Measurements from ENCODE around the gene DHRS13.

DHRS13 gene

DNA sequence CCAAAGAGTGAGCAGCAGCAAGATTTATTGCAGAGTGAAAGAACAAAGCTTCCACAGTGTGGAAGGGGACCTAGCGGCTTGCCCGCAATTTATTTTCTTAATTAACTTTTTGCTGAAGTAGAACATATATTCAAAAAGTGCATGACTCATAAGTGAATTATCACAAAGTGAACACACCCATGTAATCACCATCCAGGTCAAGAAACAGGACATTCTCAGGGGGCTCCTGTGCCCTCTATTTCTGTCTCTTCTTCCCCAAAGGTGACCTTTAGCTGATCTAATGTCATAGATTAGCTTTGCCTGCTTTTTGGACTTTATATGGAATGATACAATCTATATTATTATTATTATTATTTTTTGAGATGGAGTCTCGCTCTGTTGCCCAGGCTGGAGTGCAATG lies 28.1 kb downstream of the DHRS13 start:
- H3K36me3 Mint-ChIP-seq (ENCODE audit: low read depth) = peaks cover 20% of the 10 kb centered on the region
- H3K4me3 Mint-ChIP-seq = no peak overlapping the region

DNA sequence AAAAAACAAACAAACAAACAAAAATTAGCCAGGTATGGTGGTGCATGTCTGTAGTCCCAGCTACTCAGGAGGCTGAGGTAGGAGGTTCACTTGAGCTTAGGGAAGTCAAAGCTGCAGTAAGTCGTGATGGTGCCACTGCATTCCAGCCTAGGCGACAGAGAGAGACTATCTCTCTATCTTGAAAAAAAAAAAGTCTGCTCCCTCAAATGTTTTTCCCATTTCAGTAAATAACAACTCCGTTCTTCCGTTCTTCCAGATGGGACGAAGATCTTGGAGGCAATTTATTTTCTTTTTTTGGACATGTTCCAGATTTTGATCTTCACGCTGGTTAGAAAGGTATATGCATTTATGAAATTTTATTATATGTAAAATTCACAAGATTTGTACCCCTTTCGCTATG lies 29.0 kb downstream of the DHRS13 start:
- no peak overlapping the region for H3K4me3 Mint-ChIP-seq
- H3K27ac Mint-ChIP-seq = no peak overlapping the region
- H3K36me3 Mint-ChIP-seq (ENCODE audit: low read depth) = peaks cover 11% of the 10 kb centered on the region
- H3K9me3 Mint-ChIP-seq = no peaks in the 10 kb centered on the region
- H3K4me1 Mint-ChIP-seq (ENCODE audit: low read depth) = peaks cover 56% of the 10 kb centered on the region
- DNase-seq = no peak
- no peaks in the 10 kb centered on the region for H3K27me3 Mint-ChIP-seq

More for the DNA sequence above, 28.1 kb downstream of the DHRS13 start:
- no peak overlapping the region for H3K27ac Mint-ChIP-seq
- no peak for DNase-seq
- H3K9me3 Mint-ChIP-seq = no peaks in the 10 kb centered on the region
- H3K4me1 Mint-ChIP-seq (ENCODE audit: low read depth) = peaks cover 56% of the 10 kb centered on the region
- no peaks in the 10 kb centered on the region for H3K27me3 Mint-ChIP-seq

DNA sequence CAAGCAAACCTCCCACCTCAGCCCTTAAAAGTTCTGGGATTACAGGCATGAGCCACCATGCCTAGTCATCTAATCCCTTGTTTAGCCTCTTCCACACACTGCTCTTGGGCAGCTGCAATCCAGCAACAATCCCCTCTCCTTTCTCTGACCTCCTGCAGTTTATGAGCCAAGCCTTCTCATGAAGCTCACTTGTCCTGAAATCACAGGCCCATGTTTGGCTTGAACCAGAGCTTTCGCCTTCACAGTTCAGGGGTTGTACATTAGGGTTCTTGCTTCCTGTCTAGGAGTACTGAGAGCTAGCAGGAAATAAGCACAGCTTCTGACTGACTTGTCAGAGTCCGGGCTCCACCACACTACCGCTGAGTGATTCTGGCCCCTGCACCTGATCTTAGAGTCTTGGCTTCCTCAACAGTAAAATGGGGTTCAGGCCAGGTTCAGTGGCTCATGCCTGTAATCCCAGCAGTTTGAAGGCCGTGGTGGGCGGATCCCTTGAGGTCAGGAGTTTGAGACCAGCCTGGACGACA lies 31.8 kb downstream of the DHRS13 start:
- Mint-ChIP-seq H3K9me3 (no peaks in the 10 kb centered on the region), H3K4me3 (no peak overlapping the region), H3K4me1 (ENCODE audit: low read depth) (peaks cover 31% of the 10 kb centered on the region), H3K27me3 (no peaks in the 10 kb centered on the region), H3K36me3 (ENCODE audit: low read depth) (no peaks in the 10 kb centered on the region), H3K27ac (peak overlapping the region; percentile 85)
- DNase-seq = peak; percentile 56

DNA sequence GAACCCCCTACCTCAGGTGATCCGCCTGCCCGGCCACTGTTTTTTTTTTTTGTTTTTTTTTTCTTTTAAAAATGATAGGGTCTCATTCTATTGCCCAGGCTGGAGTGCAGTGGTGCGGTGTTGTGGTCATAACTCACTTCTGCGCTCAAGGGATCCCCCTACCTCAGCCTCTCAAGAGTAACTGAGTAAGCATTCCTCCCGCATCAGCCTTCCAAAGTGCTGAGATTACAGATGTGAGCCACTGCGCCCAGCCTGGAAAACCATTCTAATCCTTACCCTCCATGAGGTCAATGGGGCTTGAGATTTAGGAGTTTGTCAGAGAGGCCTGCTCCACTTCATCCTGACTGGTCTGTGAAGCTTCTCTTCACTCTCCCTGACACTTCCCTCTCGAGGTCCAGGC lies 35.6 kb downstream of the DHRS13 start:
- Mint-ChIP-seq H3K27me3 (no peaks in the 10 kb centered on the region), H3K4me1 (ENCODE audit: low read depth) (peaks cover 15% of the 10 kb centered on the region), H3K27ac (no peak overlapping the region), H3K4me3 (no peak overlapping the region), H3K36me3 (ENCODE audit: low read depth) (peaks cover 3% of the 10 kb centered on the region), H3K9me3 (no peaks in the 10 kb centered on the region)
- DNase-seq = no peak

DNA sequence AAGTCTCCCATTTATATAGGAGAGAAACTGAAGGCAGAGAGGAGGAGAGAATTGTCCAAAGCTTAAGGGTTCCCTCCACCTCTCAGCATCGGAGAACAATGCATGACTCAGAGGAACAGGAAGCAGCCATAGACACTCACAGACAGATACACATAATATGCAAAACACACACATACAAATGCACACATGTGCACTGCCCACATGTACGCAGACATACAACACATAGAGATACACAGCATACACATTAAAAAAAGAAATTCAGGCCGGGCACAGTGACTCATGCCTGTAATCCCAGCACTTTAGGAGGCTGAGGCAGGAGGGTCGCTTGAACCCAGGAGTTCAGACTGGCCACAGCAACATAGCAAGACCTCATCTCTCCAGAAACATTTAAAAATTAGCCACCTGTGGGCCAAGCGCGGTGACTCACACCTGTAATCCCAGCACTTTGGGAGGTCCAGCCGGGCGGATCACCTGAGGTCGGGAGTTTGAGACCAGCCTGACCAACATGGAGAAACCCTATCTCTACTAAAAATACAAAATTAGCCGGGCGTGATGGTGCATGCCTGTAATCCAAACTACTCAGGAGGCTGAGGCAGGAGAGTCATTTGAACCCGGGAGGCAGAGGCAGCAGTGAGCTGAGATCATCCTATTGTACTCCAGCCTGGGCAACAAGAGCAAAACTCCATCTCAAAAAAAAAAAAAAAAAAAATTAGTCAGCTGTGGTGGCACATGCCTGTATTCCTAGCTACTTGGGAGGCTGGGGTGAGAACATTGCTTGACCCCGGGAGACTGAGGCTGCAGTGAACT lies 36.7 kb downstream of the DHRS13 start:
- Mint-ChIP-seq H3K9me3 (no peaks in the 10 kb centered on the region), H3K27ac (no peak overlapping the region), H3K36me3 (ENCODE audit: low read depth) (peaks cover 13% of the 10 kb centered on the region)

DNA sequence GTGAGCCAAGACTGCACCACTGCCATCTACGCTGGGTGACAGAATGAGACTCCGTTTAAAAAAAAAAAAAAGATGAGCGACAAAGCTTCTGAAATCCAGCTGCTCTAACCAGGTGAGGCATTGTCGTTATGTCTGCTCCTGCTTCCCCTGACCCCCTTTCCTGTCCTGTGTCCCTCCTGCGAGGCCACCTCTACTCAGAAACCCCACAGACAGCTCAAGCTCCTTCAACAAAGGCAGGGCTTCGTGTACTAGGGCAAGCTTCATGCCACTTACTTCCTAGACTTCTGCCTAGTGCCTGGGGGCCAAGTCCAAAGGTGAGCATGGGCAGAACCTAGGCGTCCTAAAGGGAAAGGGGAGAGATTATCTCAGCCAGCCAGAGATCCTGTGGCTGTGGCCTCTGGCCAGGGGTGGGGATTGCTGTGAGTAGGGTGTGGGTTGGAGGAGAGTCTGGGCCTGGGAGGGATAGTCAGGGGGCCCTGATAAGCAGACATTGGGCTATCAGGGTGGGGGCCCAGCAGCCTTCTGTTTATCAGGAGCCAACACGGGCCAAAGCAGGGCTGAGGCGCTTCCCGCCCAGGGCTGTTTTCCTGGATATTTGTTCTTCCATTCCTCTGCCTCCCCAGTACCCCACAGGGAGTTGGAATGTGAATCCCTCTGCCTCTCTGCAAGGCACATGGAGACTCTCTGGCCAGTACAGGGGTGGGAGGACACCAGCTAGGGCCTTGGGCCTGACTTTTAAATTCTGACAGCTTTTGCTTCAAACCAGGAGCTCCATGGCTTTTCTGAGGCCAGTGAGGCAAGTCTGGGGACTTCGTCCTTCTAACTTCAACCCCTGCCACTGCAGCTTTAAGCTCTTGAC lies 37.7 kb downstream of the DHRS13 start:
- H3K36me3 Mint-ChIP-seq (ENCODE audit: low read depth) = peaks cover 21% of the 10 kb centered on the region
- no peaks in the 10 kb centered on the region for H3K9me3 Mint-ChIP-seq
- no peak overlapping the region for H3K27ac Mint-ChIP-seq
- no peaks in the 10 kb centered on the region for H3K27me3 Mint-ChIP-seq
- no peak overlapping the region for H3K4me3 Mint-ChIP-seq
- no peak for DNase-seq
- peaks cover 3% of the 10 kb centered on the region for H3K4me1 Mint-ChIP-seq (ENCODE audit: low read depth)

More for the DNA sequence above, 36.7 kb downstream of the DHRS13 start:
- no peak overlapping the region for H3K4me3 Mint-ChIP-seq
- peaks cover 6% of the 10 kb centered on the region for H3K4me1 Mint-ChIP-seq (ENCODE audit: low read depth)
- no peak for DNase-seq
- no peaks in the 10 kb centered on the region for H3K27me3 Mint-ChIP-seq

DNA sequence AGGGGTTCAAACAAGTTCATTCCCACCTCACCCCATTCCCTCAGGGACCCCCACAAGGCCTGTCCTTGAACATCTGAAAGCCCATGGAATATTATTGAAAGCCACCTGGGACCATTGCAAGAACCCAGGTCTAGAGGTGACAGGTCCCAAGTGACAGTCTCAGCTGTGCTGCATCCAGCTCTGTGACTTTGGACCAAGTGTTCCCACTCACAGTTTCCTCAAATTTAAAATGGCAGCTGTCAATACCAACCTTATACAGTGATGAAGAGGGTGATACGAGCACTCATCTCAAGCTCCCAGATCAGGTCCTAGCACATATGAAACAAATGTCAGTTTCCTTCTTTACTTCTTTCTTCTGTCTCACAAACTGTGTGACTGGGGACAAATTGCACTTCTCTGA lies 38.9 kb downstream of the DHRS13 start:
- H3K9me3 Mint-ChIP-seq = no peaks in the 10 kb centered on the region
- no peak overlapping the region for H3K4me3 Mint-ChIP-seq
- H3K27me3 Mint-ChIP-seq = no peaks in the 10 kb centered on the region
- no peak overlapping the region for H3K27ac Mint-ChIP-seq
- H3K4me1 Mint-ChIP-seq (ENCODE audit: low read depth) = peaks cover 3% of the 10 kb centered on the region
- no peak for DNase-seq
- H3K36me3 Mint-ChIP-seq (ENCODE audit: low read depth) = peaks cover 32% of the 10 kb centered on the region

DNA sequence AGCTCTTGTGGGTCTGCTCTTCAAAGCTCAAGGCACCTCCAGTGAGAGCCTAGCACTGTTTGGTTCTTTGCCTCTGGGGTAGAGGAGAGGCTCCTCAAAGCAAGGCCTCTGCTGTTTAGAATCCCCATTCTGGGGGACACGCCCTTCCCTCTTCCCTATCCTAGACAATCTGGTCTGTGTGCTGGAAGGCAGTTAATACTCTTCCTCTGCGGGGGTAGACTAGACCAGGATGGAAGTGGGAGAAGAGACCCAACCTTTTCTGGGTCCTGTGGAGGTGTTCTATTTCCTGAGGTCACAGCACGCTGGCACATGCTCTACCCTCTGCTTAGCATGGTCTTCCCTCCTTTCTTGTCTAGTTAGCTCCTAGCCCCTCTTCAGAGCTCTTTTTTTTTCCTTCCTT lies 40.3 kb downstream of the DHRS13 start:
- H3K27ac Mint-ChIP-seq = no peak overlapping the region

DNA sequence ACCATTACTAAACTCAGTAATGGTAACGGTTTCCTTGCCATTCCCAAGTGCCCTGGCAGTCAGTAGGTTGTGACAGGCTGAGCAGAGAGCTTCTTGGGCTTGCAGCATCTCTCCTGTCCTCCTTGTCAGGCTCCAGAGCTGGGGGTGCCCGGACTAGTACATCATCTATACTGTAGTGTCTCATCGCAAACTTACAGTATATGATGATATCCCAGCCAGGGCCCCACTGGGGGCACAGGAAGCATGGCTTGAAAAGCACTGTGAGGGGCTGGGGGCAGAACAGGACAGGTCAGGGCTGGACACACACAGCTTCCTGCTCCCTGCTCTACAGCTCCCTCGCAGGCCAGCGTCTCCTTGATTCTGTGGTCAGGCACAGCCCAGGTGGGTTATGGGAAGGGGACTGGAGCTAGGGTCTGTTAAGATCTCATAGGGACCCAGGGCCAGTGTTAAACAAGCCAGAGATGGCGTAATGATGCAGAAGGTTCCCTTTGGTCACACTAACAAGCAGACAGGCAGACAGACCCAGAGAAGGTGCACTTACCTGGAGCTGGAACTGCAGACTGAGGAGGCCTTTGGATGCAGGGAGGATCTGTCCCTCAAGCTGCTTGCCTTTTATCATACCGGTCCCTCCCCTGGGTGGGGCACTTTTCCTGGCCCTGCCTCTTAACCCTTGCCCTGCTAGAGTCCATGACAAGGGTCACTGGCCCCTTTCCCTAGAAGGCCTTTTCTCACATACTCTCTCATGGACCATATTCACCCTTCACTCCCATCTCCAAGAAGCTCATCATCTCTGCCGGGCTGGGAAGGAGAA lies 41.3 kb downstream of the DHRS13 start:
- DNase-seq = no peak
- Mint-ChIP-seq H3K36me3 (ENCODE audit: low read depth) (peaks cover 55% of the 10 kb centered on the region), H3K9me3 (no peaks in the 10 kb centered on the region), H3K27ac (peak overlapping the region; percentile 38), H3K27me3 (no peaks in the 10 kb centered on the region), H3K4me1 (ENCODE audit: low read depth) (peaks cover 18% of the 10 kb centered on the region), H3K4me3 (no peak overlapping the region)

More for the DNA sequence above, 40.3 kb downstream of the DHRS13 start:
- Mint-ChIP-seq H3K27me3 (no peaks in the 10 kb centered on the region), H3K9me3 (no peaks in the 10 kb centered on the region), H3K4me3 (no peak overlapping the region), H3K4me1 (ENCODE audit: low read depth) (peaks cover 13% of the 10 kb centered on the region), H3K36me3 (ENCODE audit: low read depth) (peaks cover 46% of the 10 kb centered on the region)
- no peak for DNase-seq

DNA sequence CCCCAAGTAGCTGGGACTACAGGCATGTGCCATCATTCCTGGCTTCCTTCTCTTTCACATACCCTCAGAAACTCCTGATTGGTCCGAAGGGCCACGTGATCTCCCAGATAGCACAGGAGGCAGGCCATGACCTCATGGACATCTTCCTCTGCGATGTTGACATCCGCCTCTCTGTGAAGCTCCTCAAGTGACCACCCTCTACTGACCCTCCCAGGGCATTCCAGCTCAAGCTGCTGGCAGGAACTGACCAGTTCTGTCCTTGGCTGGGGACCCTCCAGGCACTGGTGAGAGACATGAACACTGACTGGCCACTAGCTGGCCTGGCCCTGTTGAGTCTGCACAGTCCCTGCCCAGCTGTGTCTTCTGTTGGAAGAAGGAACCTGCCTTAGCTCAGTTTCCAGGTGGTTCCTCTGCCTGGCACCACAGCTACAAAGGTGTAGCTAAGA lies 42.5 kb downstream of the DHRS13 start:
- peak overlapping the region; percentile 24 for H3K27ac Mint-ChIP-seq
- peaks cover 25% of the 10 kb centered on the region for H3K4me1 Mint-ChIP-seq (ENCODE audit: low read depth)
- H3K27me3 Mint-ChIP-seq = no peaks in the 10 kb centered on the region
- no peaks in the 10 kb centered on the region for H3K9me3 Mint-ChIP-seq
- no peak for DNase-seq
- no peak overlapping the region for H3K4me3 Mint-ChIP-seq
- peaks cover 65% of the 10 kb centered on the region for H3K36me3 Mint-ChIP-seq (ENCODE audit: low read depth)

DNA sequence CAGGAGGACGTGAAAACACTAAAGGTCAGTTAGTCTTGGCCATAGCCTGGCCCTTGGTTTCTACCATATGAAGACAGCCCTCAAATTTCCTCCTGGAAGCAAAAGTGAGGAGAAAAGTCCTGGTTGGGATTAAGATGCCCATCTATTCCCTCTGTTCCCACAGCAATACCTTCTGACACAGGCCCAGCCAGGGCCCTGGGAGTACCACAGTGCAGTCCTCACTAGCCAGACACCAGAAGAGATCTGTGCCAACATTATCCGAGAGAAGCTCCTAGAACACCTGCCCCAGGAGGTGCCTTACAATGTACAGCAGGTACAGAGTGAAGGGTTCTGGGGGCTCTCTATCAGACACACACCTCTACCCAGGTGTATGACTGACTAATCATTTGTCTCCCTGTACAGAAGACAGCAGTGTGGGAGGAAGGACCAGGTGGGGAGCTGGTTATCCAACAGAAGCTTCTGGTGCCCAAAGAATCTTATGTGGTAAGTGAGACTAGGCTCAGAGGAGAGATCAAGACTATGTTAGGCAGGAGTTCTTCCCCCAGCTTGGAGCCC lies 44.0 kb downstream of the DHRS13 start:
- DNase-seq = no peak
- H3K27me3 Mint-ChIP-seq = no peaks in the 10 kb centered on the region
- no peaks in the 10 kb centered on the region for H3K9me3 Mint-ChIP-seq
- peaks cover 35% of the 10 kb centered on the region for H3K4me1 Mint-ChIP-seq (ENCODE audit: low read depth)
- no peak overlapping the region for H3K4me3 Mint-ChIP-seq
- H3K27ac Mint-ChIP-seq = peak overlapping the region; percentile 90
- peaks cover 73% of the 10 kb centered on the region for H3K36me3 Mint-ChIP-seq (ENCODE audit: low read depth)

DNA sequence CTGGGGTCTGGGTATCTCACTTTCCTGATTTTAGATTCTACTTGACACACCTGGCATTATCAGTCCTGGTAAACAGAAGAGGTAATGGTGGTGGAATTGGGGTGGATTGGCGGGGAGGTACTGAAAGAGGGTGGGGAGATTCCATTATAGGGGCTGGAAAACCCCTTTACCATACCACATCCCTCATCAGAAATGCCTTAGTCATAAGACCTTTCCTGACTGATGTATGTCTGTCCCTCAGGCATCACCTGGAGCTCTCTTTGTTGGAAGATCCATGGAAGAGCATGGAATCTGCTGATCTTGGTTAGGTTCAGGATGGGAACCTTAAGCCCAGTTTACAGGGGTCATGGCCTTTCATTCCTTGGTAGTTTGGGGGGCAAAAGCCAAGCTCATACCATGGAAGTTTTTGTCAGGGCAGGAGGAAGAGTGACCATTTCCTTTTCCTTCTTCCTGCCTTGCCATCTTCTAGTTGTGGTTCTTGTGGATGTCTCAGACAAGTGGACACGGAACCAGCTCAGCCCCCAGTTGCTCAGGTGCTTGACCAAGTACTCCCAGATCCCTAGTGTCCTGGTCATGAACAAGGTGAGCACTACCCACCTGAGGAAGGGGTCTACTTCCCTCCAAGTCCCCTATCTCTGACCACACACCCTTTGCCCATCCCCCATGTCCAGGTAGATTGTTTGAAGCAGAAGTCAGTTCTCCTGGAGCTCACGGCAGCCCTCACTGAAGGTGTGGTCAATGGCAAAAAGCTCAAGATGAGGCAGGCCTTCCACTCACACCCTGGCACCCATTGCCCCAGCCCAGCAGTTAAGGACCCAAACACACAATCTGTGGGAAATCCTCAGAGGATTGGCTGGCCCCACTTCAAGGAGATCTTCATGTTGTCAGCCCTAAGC lies 44.7 kb downstream of the DHRS13 start:
- no peak overlapping the region for H3K4me3 Mint-ChIP-seq
- peaks cover 73% of the 10 kb centered on the region for H3K36me3 Mint-ChIP-seq (ENCODE audit: low read depth)
- H3K9me3 Mint-ChIP-seq = no peaks in the 10 kb centered on the region
- H3K27ac Mint-ChIP-seq = peak overlapping the region; percentile 90
- H3K27me3 Mint-ChIP-seq = no peaks in the 10 kb centered on the region
- no peak for DNase-seq
- peaks cover 38% of the 10 kb centered on the region for H3K4me1 Mint-ChIP-seq (ENCODE audit: low read depth)

DNA sequence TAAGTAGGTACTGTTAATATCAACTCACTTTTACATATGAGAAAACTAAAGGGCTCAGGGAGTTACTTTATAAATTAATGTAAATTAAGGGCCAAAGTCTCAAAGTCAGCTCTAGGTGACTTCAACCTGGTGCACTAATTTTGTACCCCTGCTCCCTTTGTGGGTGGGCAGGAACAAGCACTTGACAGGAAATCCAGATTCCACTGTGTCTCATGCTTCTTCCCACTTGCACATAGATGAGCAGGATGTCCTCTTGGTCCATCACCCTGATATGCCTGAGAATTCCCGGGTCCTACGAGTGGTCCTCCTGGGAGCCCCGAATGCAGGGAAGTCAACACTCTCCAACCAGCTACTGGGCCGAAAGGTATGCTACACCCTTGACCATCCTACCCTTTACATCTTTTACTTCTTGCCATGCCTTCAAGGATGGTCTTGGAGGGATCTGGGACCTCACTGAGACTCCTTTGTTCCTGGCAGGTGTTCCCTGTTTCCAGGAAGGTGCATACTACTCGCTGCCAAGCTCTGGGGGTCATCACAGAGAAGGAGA lies 46.8 kb downstream of the DHRS13 start:
- DNase-seq = no peak
- Mint-ChIP-seq H3K4me1 (ENCODE audit: low read depth) (peaks cover 38% of the 10 kb centered on the region), H3K9me3 (no peaks in the 10 kb centered on the region), H3K36me3 (ENCODE audit: low read depth) (peaks cover 60% of the 10 kb centered on the region), H3K27me3 (no peaks in the 10 kb centered on the region), H3K4me3 (peak overlapping the region; percentile 95), H3K27ac (peak overlapping the region; percentile 96)
